IMR-90 (cell line): ENCODE data around the gene MAP2. TPM values are rescaled to one million over a fixed set of nuclear protein-coding genes. Genes with fewer than 3 reads are reported as not detected.

Source experiments
- ATAC-seq: fragments of 200-7000 bp; cut with Tn5 transposase; 2 replicates; pipeline ENCODE4 v1.9.1; 2020; ENCODE audit warnings: low read depth, mild to moderate bottlenecking, moderate library complexity
- BruUV-seq: library from RNA; stranded (reverse); fragments of 400-500 nt; replicated peaks from 2 replicates; lab custom pipeline; 2021; lab: Mats Ljungman, UMichigan
- CTCF ChIA-PET: fragments of 300-600 bp; formaldehyde crosslinking; extraction: SDS; loops from one replicate; lab custom pipeline; 2021; ENCODE audit warnings: antibody characterized with exemption; lab: Yijun Ruan, JAX
- POLR2A ChIA-PET: fragments of 300-600 bp; sonication (Branson Sonifier 250); formaldehyde crosslinking; loops from one replicate; lab custom pipeline; 2022; ENCODE audit warnings: antibody characterized with exemption; ENCODE audit not compliant: unreplicated experiment; lab: Charles Lee
- DNase-seq: peaks from one replicate; pipeline ENCODE4 v3.0.0; 2013
- H2AFZ ChIP-seq: replicated peaks from 2 replicates; pipeline ENCODE3; 2013; ENCODE audit warnings: low read length, mild to moderate bottlenecking; ENCODE audit not compliant: poor library complexity
- H2AK5ac ChIP-seq: 2 replicates; pipeline ENCODE4 v1.6.1; 2013; ENCODE audit warnings: low read depth, low read length, inconsistent platforms
- H2AK9ac ChIP-seq: replicated peaks from 2 replicates; pipeline ENCODE3; 2013; ENCODE audit warnings: mild to moderate bottlenecking, low read depth, low read length, moderate library complexity; ENCODE audit not compliant: poor library complexity
- H2BK120ac ChIP-seq: 2 replicates; pipeline ENCODE4 v1.6.1; 2013; ENCODE audit warnings: low read depth, low read length, inconsistent platforms
- H2BK15ac ChIP-seq: 3 replicates; pipeline ENCODE4 v1.6.1; 2013; ENCODE audit warnings: low read depth, low read length, inconsistent platforms
- H2BK20ac ChIP-seq: 2 replicates; pipeline ENCODE4 v1.6.1; 2013; ENCODE audit warnings: low read depth, mild to moderate bottlenecking, inconsistent platforms, low read length, moderate library complexity
- H2BK5ac ChIP-seq: 2 replicates; pipeline ENCODE4 v1.6.1; 2013; ENCODE audit warnings: mild to moderate bottlenecking, low read depth, low read length, inconsistent platforms; ENCODE audit not compliant: poor library complexity, severe bottlenecking
- H3K14ac ChIP-seq: replicated peaks from 2 replicates; pipeline ENCODE4 v1.6.1; 2013; ENCODE audit warnings: low read depth, low read length, inconsistent platforms
- H3K18ac ChIP-seq: 2 replicates; pipeline ENCODE4 v1.6.1; 2013; ENCODE audit warnings: low read depth, low read length, control low read depth
- H3K23ac ChIP-seq: 2 replicates; pipeline ENCODE4 v1.6.1; 2013; ENCODE audit warnings: low read depth, low read length, inconsistent platforms
- H3K27ac ChIP-seq: 2 replicates; pipeline ENCODE4 v1.5.1; 2013; ENCODE audit warnings: mild to moderate bottlenecking, control low read depth, low read length; ENCODE audit not compliant: insufficient read depth
- H3K27me3 ChIP-seq: 2 replicates; pipeline ENCODE4 v1.6.1; 2013; ENCODE audit warnings: low read length; ENCODE audit not compliant: control insufficient read depth, insufficient read depth
- H3K36me3 ChIP-seq: 2 replicates; pipeline ENCODE4 v1.6.1; 2013; ENCODE audit warnings: low read length, mixed read lengths; ENCODE audit not compliant: control insufficient read depth, insufficient read depth
- H3K4ac ChIP-seq: 2 replicates; pipeline ENCODE4 v1.6.1; 2013; ENCODE audit warnings: low read depth, low read length, inconsistent platforms
- H3K4me1 ChIP-seq: 2 replicates; pipeline ENCODE4 v1.6.1; 2013; ENCODE audit warnings: low read length, mixed read lengths; ENCODE audit not compliant: control insufficient read depth, insufficient read depth
- H3K4me2 ChIP-seq: 2 replicates; pipeline ENCODE4 v1.6.1; 2013; ENCODE audit warnings: low read depth, mild to moderate bottlenecking, control low read depth, low read length, moderate library complexity
- H3K4me3 ChIP-seq: 2 replicates; pipeline ENCODE4 v1.5.1; 2013; ENCODE audit warnings: low read depth, mild to moderate bottlenecking, control low read depth, low read length, moderate library complexity; ENCODE audit not compliant: insufficient read depth
- H3K56ac ChIP-seq: 2 replicates; pipeline ENCODE4 v1.6.1; 2013; ENCODE audit warnings: low read length, inconsistent platforms; ENCODE audit not compliant: insufficient read depth; ENCODE audit errors: extremely low read depth
- H3K79me1 ChIP-seq, 2 experiments: 2 replicates each; pipeline ENCODE4 v1.6.1; 2013; ENCODE audit warnings: low read length in 2 of 2, inconsistent platforms in 1 of 2, low read depth in 1 of 2
- H3K9ac ChIP-seq: 2 replicates; pipeline ENCODE4 v1.6.1; 2013; ENCODE audit warnings: low read depth, low read length, control low read depth
- H3K9me1 ChIP-seq: 2 replicates; pipeline ENCODE4 v1.6.1; 2013; ENCODE audit warnings: low read length, inconsistent platforms; ENCODE audit not compliant: insufficient read depth
- H3K9me3 ChIP-seq: 2 replicates; pipeline ENCODE4 v1.6.1; 2013; ENCODE audit warnings: low read length; ENCODE audit not compliant: control insufficient read depth, insufficient read depth
- H4K20me1 ChIP-seq: 2 replicates; pipeline ENCODE4 v1.6.1; 2013; ENCODE audit warnings: low read length, inconsistent platforms; ENCODE audit not compliant: insufficient read depth
- H4K5ac ChIP-seq: 2 replicates; pipeline ENCODE4 v1.6.1; 2013; ENCODE audit warnings: mild to moderate bottlenecking, low read depth, low read length, control low read depth
- H4K8ac ChIP-seq, 2 experiments: 2 replicates each; pipeline ENCODE4 v1.6.1; 2013; ENCODE audit warnings: low read depth in 2 of 2, low read length in 2 of 2, control low read depth in 1 of 2, inconsistent platforms in 1 of 2
- H4K91ac ChIP-seq: 2 replicates; pipeline ENCODE4 v1.6.1; 2013; ENCODE audit warnings: low read depth, low read length, inconsistent platforms; ENCODE audit not compliant: insufficient read depth
- CHD1 ChIP-seq: IDR thresholded peaks from 2 replicates; pipeline ENCODE4 v1.6.1; 2012; ENCODE audit warnings: low read depth, low read length, improper control_type of control experiment
- FOS ChIP-seq: fragments of 150-350 bp; IDR thresholded peaks from 2 replicates; pipeline ENCODE4 v1.6.1; 2016; ENCODE audit warnings: low read depth, low read length
- MXI1 ChIP-seq: IDR thresholded peaks from 2 replicates; pipeline ENCODE4 v1.6.1; 2012; ENCODE audit warnings: low read depth, mild to moderate bottlenecking, low read length, moderate library complexity, borderline replicate concordance
- RCOR1 ChIP-seq: IDR thresholded peaks from 2 replicates; pipeline ENCODE4 v1.6.1; 2012; ENCODE audit warnings: mild to moderate bottlenecking, low read length, improper control_type of control experiment; ENCODE audit not compliant: insufficient replicate concordance
- dilution Hi-C: fragments of 300-500 bp; cut with HindIII; formaldehyde crosslinking; loops from one replicate; pipeline ENCODE4 v1.14.3; 2018; ENCODE audit warnings: low sequenced_read_pairs; ENCODE audit not compliant: unreplicated experiment
- in situ Hi-C: fragments of 300-500 bp; cut with MboI; formaldehyde crosslinking; loops from 3 replicates; pipeline ENCODE4 v1.14.3; 2019; ENCODE audit warnings: low sequenced_read_pairs, inconsistent platforms, mixed read lengths
- intact Hi-C: fragments of 100-400 bp; cut with micrococcal nuclease; formaldehyde crosslinking; loops from 2 replicates; pipeline ENCODE4 v1.10.0; 2022
- polyA plus RNA-seq, 3 experiments: library from polyadenylated mRNA; depleted of rRNA; stranded (reverse); fragments of >200 nt; gene quantifications; 2 replicates each; pipeline ENCODE4 v1.2.3, GENCODE V29; 2012; ENCODE audit warnings: low replicate concordance in 1 of 3
- total RNA-seq: library from RNA; depleted of rRNA; stranded (reverse); fragments of >200 nt; gene quantifications from 2 replicates; pipeline ENCODE4 v1.2.3, GENCODE V29; 2012
- TF ChIP-seq, protein P1 (sequence below): conservative IDR thresholded peaks from 2 replicates; pipeline ENCODE4 v1.5.1; 2012; ENCODE audit warnings: mild to moderate bottlenecking, low read depth, low read length, improper control_type of control experiment

The MAP2 gene
- total and polyA plus RNA-seq, 2 of the 4 experiments (the other 2 are of a cell fraction): 0.29 to 0.36 TPM

DNA sequence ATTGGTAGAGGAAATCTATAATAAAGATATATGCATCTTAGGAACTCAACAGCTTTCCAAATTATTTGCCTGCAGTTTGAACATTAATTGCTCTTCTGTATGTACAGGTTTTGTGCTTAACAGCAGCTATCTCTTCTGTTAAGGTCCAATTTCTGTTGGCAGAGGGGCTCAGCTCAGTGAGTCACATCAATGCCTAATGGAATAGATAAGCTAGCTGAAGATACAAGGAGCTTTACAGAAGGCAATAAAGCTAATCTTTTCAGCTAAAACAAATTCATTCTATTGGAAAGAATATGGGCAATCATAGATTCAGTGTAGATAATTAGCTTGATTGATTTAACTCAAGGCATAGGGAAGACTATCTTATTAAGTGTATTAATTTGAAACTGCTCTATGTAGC is 289.4 kb downstream of the MAP2 start:
- Histone ChIP-seq H3K18ac (no peak overlapping the region), H3K27ac (no peak overlapping the region), H3K36me3 (no peaks in the 10 kb centered on the region), H4K5ac (no peak overlapping the region), H3K4me2 (no peak overlapping the region), H3K56ac (no peak overlapping the region), H4K8ac (no peak overlapping the region), H3K14ac (no peak overlapping the region), H3K27me3 (no peaks in the 10 kb centered on the region), H4K91ac (no peak overlapping the region), H3K9me1 (no peaks in the 10 kb centered on the region), H2BK120ac (no peak overlapping the region), H4K20me1 (no peaks in the 10 kb centered on the region), H3K9ac (no peak overlapping the region), H2AK9ac (no peak overlapping the region), H3K23ac (no peak overlapping the region), H2BK5ac (no peak overlapping the region), H2BK20ac (no peak overlapping the region), H3K9me3 (no peaks in the 10 kb centered on the region), H2BK15ac (no peak overlapping the region), H3K4me3 (no peak overlapping the region), H3K4me1 (no peaks in the 10 kb centered on the region), H3K79me1 (no peaks in the 10 kb centered on the region), H2AK5ac (no peak overlapping the region), H2AFZ (no peak overlapping the region), H3K4ac (no peak overlapping the region)
- CTCF ChIA-PET: no interaction called here
- no TSS peak for BruUV-seq
- in situ Hi-C loops (no loop called here), dilution Hi-C loops (no loop called here), intact Hi-C loops (no loop called here)
- POLR2A ChIA-PET: no interaction called here
- no peak for ATAC-seq
- TF ChIP-seq MXI1 (no peak), CHD1 (no peak), FOS (no peak), RCOR1 (no peak)
- TF ChIP-seq, protein P1, sequence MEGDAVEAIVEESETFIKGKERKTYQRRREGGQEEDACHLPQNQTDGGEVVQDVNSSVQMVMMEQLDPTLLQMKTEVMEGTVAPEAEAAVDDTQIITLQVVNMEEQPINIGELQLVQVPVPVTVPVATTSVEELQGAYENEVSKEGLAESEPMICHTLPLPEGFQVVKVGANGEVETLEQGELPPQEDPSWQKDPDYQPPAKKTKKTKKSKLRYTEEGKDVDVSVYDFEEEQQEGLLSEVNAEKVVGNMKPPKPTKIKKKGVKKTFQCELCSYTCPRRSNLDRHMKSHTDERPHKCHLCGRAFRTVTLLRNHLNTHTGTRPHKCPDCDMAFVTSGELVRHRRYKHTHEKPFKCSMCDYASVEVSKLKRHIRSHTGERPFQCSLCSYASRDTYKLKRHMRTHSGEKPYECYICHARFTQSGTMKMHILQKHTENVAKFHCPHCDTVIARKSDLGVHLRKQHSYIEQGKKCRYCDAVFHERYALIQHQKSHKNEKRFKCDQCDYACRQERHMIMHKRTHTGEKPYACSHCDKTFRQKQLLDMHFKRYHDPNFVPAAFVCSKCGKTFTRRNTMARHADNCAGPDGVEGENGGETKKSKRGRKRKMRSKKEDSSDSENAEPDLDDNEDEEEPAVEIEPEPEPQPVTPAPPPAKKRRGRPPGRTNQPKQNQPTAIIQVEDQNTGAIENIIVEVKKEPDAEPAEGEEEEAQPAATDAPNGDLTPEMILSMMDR: no peak
- DNase-seq: no peak
